HL-60 (cell line): Measurements from ENCODE around the gene NOL6.

Experiments
- DNase-seq, 2 experiments: peaks; one replicate each; pipeline ENCODE4 v3.0.0-alpha.2; 2010 to 2020; ENCODE audit warnings: low read depth in 1 of 2, low spot score in 1 of 2
- H3K27ac ChIP-seq: fragments of 250-450 bp; sonication (Bioruptor Pico); replicated peaks from 2 replicates; pipeline ENCODE4 v1.5.1; 2020; ENCODE audit warnings: mild to moderate bottlenecking, moderate library complexity
- H3K27me3 ChIP-seq: fragments of 250-450 bp; sonication (Bioruptor Pico); 2 replicates; pipeline ENCODE4 v1.5.1; 2021; ENCODE audit warnings: mild to moderate bottlenecking, moderate library complexity; ENCODE audit not compliant: insufficient read depth, poor library complexity, severe bottlenecking
- H3K4me3 ChIP-seq: replicated peaks from 2 replicates; pipeline ENCODE4 v1.5.1; 2011; ENCODE audit warnings: mild to moderate bottlenecking, control low read depth, low read length; ENCODE audit not compliant: insufficient read depth
- CTCF ChIP-seq: IDR thresholded peaks from one replicate; pipeline ENCODE4 v1.5.1; 2011; ENCODE audit warnings: low read length, control low read depth, inconsistent platforms; ENCODE audit not compliant: insufficient read depth
- GABPA ChIP-seq: IDR thresholded peaks from 2 replicates; pipeline ENCODE4 v1.6.1; 2012; ENCODE audit warnings: low read depth
- POLR2AphosphoS5 ChIP-seq: IDR thresholded peaks from 2 replicates; pipeline ENCODE4 v1.6.1; 2012; ENCODE audit warnings: low read depth
- SPI1 ChIP-seq: IDR thresholded peaks from 2 replicates; pipeline ENCODE4 v1.6.1; 2012; ENCODE audit warnings: low read depth, mild to moderate bottlenecking, borderline replicate concordance
- TF ChIP-seq, protein P1 (sequence below): IDR thresholded peaks from 2 replicates; pipeline ENCODE4 v1.6.1; 2012; ENCODE audit warnings: low read depth; ENCODE audit not compliant: insufficient replicate concordance

Gene NOL6

GRCh38 chr9:33437898-33438297 lies 35.8 kb downstream of the NOL6 start:
- Histone ChIP-seq H3K4me3 (no peak overlapping the region), H3K27me3 (no peaks in the 10 kb centered on the region), H3K27ac (no peak overlapping the region)
- DNase-seq, result no peak
- TF ChIP-seq CTCF (no peak), GABPA (no peak), POLR2AphosphoS5 (no peak), SPI1 (no peak)
- TF ChIP-seq, protein P1, sequence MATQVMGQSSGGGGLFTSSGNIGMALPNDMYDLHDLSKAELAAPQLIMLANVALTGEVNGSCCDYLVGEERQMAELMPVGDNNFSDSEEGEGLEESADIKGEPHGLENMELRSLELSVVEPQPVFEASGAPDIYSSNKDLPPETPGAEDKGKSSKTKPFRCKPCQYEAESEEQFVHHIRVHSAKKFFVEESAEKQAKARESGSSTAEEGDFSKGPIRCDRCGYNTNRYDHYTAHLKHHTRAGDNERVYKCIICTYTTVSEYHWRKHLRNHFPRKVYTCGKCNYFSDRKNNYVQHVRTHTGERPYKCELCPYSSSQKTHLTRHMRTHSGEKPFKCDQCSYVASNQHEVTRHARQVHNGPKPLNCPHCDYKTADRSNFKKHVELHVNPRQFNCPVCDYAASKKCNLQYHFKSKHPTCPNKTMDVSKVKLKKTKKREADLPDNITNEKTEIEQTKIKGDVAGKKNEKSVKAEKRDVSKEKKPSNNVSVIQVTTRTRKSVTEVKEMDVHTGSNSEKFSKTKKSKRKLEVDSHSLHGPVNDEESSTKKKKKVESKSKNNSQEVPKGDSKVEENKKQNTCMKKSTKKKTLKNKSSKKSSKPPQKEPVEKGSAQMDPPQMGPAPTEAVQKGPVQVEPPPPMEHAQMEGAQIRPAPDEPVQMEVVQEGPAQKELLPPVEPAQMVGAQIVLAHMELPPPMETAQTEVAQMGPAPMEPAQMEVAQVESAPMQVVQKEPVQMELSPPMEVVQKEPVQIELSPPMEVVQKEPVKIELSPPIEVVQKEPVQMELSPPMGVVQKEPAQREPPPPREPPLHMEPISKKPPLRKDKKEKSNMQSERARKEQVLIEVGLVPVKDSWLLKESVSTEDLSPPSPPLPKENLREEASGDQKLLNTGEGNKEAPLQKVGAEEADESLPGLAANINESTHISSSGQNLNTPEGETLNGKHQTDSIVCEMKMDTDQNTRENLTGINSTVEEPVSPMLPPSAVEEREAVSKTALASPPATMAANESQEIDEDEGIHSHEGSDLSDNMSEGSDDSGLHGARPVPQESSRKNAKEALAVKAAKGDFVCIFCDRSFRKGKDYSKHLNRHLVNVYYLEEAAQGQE, result no peak

DNA sequence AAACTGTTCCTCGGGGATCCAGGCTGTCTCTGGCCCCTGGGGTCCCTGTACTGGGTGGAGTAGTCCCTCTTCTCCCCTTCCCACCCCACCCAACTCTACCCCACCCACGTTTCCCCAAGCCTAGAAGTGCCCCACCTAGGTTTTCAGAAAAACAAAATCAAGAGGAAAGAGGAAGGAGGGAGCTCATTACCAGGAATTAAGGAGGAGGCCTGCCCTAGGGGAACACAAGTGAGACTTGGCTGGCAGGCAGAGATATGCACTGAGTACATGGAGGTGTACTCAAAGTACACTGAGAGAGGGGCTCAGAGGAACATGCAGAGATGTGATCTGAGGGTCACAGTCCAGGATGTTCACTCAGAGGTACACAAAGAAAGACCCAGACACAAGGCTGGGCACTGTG lies 36.5 kb downstream of the NOL6 start:
- Histone ChIP-seq H3K27ac (no peak overlapping the region), H3K4me3 (no peak overlapping the region), H3K27me3 (no peaks in the 10 kb centered on the region)
- DNase-seq, result no peak
- TF ChIP-seq CTCF (no peak), POLR2AphosphoS5 (no peak), SPI1 (no peak), GABPA (no peak)
- TF ChIP-seq, protein P1, result no peak

- Histone ChIP-seq H3K4me3 (no peak overlapping the region), H3K27ac (no peak overlapping the region), H3K27me3 (no peaks in the 10 kb centered on the region)
- TF ChIP-seq GABPA (no peak), POLR2AphosphoS5 (no peak), SPI1 (no peak), CTCF (no peak)
- TF ChIP-seq, protein P1, result no peak
- DNase-seq, result no peak
These were observed 37.3 kb downstream of the NOL6 start for GRCh38 chr9:33436445-33436844.
